Activated CD8-positive, alpha-beta T cell treated with anti-CD3 and anti-CD28 coated beads, Interleukin-2, amount 10 ng/mL, durations not matched to agents 7 days and 5 days (primary cell): ENCODE measurements around the gene C4orf50. TPM values are rescaled to one million over a fixed set of nuclear protein-coding genes. Genes with fewer than 3 reads are reported as not detected.

ENCODE experiments used
- ATAC-seq: fragments of 150-1000 bp; cut with Tn5 transposase; one replicate; pipeline ENCODE4 v1.10.0; 2021; ENCODE audit warnings: moderate library complexity
- CTCF ChIA-PET: fragments of 350-600 bp; sonication (Branson Sonifier 250); formaldehyde crosslinking; loops from one replicate; lab custom pipeline; 2021; ENCODE audit warnings: antibody characterized with exemption; lab: Charles Lee
- POLR2A ChIA-PET: fragments of 350-600 bp; sonication (Branson Sonifier 250); formaldehyde crosslinking; loops from one replicate; lab custom pipeline; 2021; ENCODE audit warnings: antibody characterized with exemption; lab: Charles Lee
- DNase-seq: peaks from one replicate; pipeline ENCODE4 v3.0.0-alpha.2; 2020
- H3K27ac Mint-ChIP-seq: one replicate; pipeline ENCODE4 v1.8.0; 2021; ENCODE audit warnings: mild to moderate bottlenecking, mixed read lengths
- H3K27me3 Mint-ChIP-seq: one replicate; pipeline ENCODE4 v1.8.0; 2021; ENCODE audit warnings: low read depth, mixed read lengths
- H3K36me3 Mint-ChIP-seq: one replicate; pipeline ENCODE4 v1.8.0; 2021; ENCODE audit warnings: low read depth, mixed read lengths
- H3K4me1 Mint-ChIP-seq: one replicate; pipeline ENCODE4 v1.8.0; 2021; ENCODE audit warnings: low read depth, mixed read lengths
- H3K4me3 Mint-ChIP-seq: one replicate; pipeline ENCODE4 v1.8.0; 2021; ENCODE audit warnings: mild to moderate bottlenecking, mixed read lengths
- H3K9me3 Mint-ChIP-seq: one replicate; pipeline ENCODE4 v1.8.0; 2022; ENCODE audit warnings: mixed read lengths; ENCODE audit not compliant: insufficient read depth
- total RNA-seq, 2 experiments: library from RNA; stranded (reverse); gene quantifications; one replicate each; pipeline ENCODE4 v1.2.3, GENCODE V29; 2021

C4orf50 gene
- total RNA-seq, 2 experiments from 2014 or later, result 0.13 to 0.24 TPM

- no peak for ATAC-seq
- Mint-ChIP-seq H3K36me3 (no peaks in the 10 kb centered on the region), H3K27me3 (peaks cover 57% of the 10 kb centered on the region), H3K4me1 (peaks cover 7% of the 10 kb centered on the region), H3K9me3 (peaks cover 4% of the 10 kb centered on the region), H3K4me3 (no peak overlapping the region), H3K27ac (no peak overlapping the region)
- ChIA-PET CTCF (interaction anchor here (1.1 kb wide), 1 partner anchor 111 kb away, joined by 3 read pairs; no protein-coding TSS in a partner anchor), POLR2A (no interaction called here)
- no peak for DNase-seq
Measured at GRCh38 chr4:5887011-5887360, 131.2 kb downstream of the C4orf50 start.

DNA sequence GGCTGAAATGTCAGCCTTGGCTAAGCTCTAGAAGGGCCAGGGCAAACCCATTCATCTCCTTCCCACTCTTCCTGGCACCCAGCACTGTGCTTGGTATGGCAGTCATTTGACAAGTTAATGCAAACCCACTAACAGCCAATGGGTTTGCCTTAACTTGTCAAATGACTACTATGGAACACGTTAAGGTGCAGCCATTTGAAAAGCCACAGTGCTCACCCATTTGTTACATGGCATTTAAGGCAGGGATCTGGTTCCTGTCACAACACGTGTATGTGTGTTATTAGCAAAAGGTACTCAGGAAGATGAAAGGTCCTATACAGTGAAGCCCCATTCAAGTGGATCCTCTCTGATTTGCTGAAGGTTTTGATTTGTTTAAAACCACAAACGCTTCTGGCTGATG lies 132.5 kb downstream of the C4orf50 start:
- peaks cover 7% of the 10 kb centered on the region for H3K4me1 Mint-ChIP-seq
- POLR2A ChIA-PET, result no interaction called here
- no peak overlapping the region for H3K4me3 Mint-ChIP-seq
- no peak overlapping the region for H3K27ac Mint-ChIP-seq
- CTCF ChIA-PET, result no interaction called here
- ATAC-seq, result no peak
- no peaks in the 10 kb centered on the region for H3K36me3 Mint-ChIP-seq
- DNase-seq, result no peak
- peaks cover 52% of the 10 kb centered on the region for H3K27me3 Mint-ChIP-seq
- H3K9me3 Mint-ChIP-seq, result no peaks in the 10 kb centered on the region

DNA sequence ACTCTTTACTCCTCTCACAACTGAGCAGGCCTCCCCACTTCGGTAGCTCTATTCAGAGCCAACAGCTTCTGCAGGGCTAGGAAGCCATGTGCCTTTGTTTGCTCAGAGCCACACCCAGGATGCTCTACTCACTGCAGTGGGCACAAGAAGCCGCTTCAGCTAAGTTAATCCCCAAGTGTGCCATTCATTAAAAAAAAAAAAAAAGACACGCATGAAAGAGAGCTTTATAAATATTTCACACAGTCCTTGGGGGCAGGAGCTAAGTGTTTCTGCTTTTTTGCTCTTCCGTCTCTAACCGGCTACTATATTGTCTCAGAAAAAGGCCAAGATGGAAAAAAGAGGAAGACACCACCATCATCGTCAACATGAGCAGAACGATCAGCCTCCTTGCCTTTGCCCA lies 133.4 kb downstream of the C4orf50 start:
- Mint-ChIP-seq H3K27me3 (peaks cover 51% of the 10 kb centered on the region), H3K36me3 (no peaks in the 10 kb centered on the region), H3K9me3 (no peaks in the 10 kb centered on the region), H3K27ac (no peak overlapping the region), H3K4me1 (peaks cover 7% of the 10 kb centered on the region), H3K4me3 (no peak overlapping the region)
- ATAC-seq (no peak), DNase-seq (no peak)
- POLR2A ChIA-PET, result no interaction called here
- CTCF ChIA-PET, result no interaction called here

GRCh38 chr4:5883916-5884315 lies 134.3 kb downstream of the C4orf50 start:
- ATAC-seq (no peak), DNase-seq (no peak)
- Mint-ChIP-seq H3K27ac (no peak overlapping the region), H3K4me1 (peaks cover 6% of the 10 kb centered on the region), H3K27me3 (peaks cover 45% of the 10 kb centered on the region), H3K9me3 (no peaks in the 10 kb centered on the region), H3K36me3 (no peaks in the 10 kb centered on the region), H3K4me3 (no peak overlapping the region)
- POLR2A ChIA-PET, result no interaction called here
- CTCF ChIA-PET, result no interaction called here

- H3K4me3 Mint-ChIP-seq, result no peak overlapping the region
- DNase-seq (no peak), ATAC-seq (no peak)
- ChIA-PET POLR2A (no interaction called here), CTCF (no interaction called here)
- no peaks in the 10 kb centered on the region for H3K36me3 Mint-ChIP-seq
- H3K9me3 Mint-ChIP-seq, result no peaks in the 10 kb centered on the region
- peaks cover 42% of the 10 kb centered on the region for H3K27me3 Mint-ChIP-seq
- H3K27ac Mint-ChIP-seq, result no peak overlapping the region
- peaks cover 4% of the 10 kb centered on the region for H3K4me1 Mint-ChIP-seq
Measured at GRCh38 chr4:5882947-5883346, 135.3 kb downstream of the C4orf50 start.

- DNase-seq (no peak), ATAC-seq (no peak)
- CTCF ChIA-PET, result interaction anchor here (1.0 kb wide), 1 partner anchor 11 kb away, joined by 3 read pairs; no protein-coding TSS in a partner anchor
- Mint-ChIP-seq H3K4me3 (no peak overlapping the region), H3K4me1 (no peaks in the 10 kb centered on the region), H3K36me3 (no peaks in the 10 kb centered on the region), H3K9me3 (no peaks in the 10 kb centered on the region), H3K27ac (no peak overlapping the region), H3K27me3 (peaks cover 31% of the 10 kb centered on the region)
- POLR2A ChIA-PET, result no interaction called here
Measured at GRCh38 chr4:5881340-5881739, 136.9 kb downstream of the C4orf50 start.

- H3K9me3 Mint-ChIP-seq, result no peaks in the 10 kb centered on the region
- H3K36me3 Mint-ChIP-seq, result no peaks in the 10 kb centered on the region
- POLR2A ChIA-PET, result no interaction called here
- H3K27me3 Mint-ChIP-seq, result peaks cover 20% of the 10 kb centered on the region
- CTCF ChIA-PET, result no interaction called here
- ATAC-seq, result no peak
- H3K4me1 Mint-ChIP-seq, result no peaks in the 10 kb centered on the region
- no peak overlapping the region for H3K27ac Mint-ChIP-seq
- H3K4me3 Mint-ChIP-seq, result no peak overlapping the region
- no peak for DNase-seq
Measured at GRCh38 chr4:5878359-5878758, 139.9 kb downstream of the C4orf50 start.

DNA sequence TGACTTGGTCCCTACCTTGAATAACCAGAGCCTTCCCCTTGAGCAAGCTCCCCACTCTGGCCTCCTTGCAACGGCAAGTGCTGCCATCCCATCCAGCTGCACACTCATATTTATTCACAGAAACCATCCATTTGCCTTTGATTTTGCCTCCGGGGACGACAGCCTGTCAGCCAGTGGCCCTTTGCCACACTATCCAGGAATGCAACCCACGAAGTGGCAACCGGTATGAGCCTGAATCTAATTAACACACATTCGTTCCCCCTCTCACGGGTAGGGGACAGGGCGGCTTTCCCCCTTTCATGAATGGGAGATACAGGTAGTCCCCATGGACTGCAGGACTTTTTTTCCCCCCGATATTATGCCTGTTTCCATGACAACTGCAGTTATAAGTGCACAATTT lies 140.8 kb downstream of the C4orf50 start:
- Mint-ChIP-seq H3K27ac (no peak overlapping the region), H3K27me3 (peaks cover 16% of the 10 kb centered on the region), H3K9me3 (no peaks in the 10 kb centered on the region), H3K36me3 (no peaks in the 10 kb centered on the region), H3K4me3 (no peak overlapping the region), H3K4me1 (no peaks in the 10 kb centered on the region)
- ChIA-PET CTCF (no interaction called here), POLR2A (no interaction called here)
- ATAC-seq, result no peak
- DNase-seq, result no peak

GRCh38 chr4:5874811-5875449 lies 143.3 kb downstream of the C4orf50 start:
- ChIA-PET POLR2A (no interaction called here), CTCF (no interaction called here)
- Mint-ChIP-seq H3K36me3 (no peaks in the 10 kb centered on the region), H3K27me3 (peaks cover 11% of the 10 kb centered on the region), H3K4me1 (peaks cover 9% of the 10 kb centered on the region), H3K9me3 (peaks cover 3% of the 10 kb centered on the region), H3K4me3 (no peak overlapping the region), H3K27ac (no peak overlapping the region)
- no peak for ATAC-seq
- DNase-seq, result no peak

- ATAC-seq (no peak), DNase-seq (no peak)
- H3K9me3 Mint-ChIP-seq, result peaks cover 3% of the 10 kb centered on the region
- POLR2A ChIA-PET, result no interaction called here
- H3K27me3 Mint-ChIP-seq, result peaks cover 13% of the 10 kb centered on the region
- no peak overlapping the region for H3K4me3 Mint-ChIP-seq
- H3K4me1 Mint-ChIP-seq, result peaks cover 25% of the 10 kb centered on the region
- CTCF ChIA-PET, result interaction anchor here (1.2 to 1.4 kb wide), 2 partner anchors 10 to 46 kb away, joined by 3 read pairs; no protein-coding TSS in a partner anchor
- H3K36me3 Mint-ChIP-seq, result no peaks in the 10 kb centered on the region
- no peak overlapping the region for H3K27ac Mint-ChIP-seq
Measured at GRCh38 chr4:5870701-5871100, 147.5 kb downstream of the C4orf50 start.

GRCh38 chr4:5869966-5870619 lies 148.1 kb downstream of the C4orf50 start:
- ChIA-PET CTCF (interaction anchor here (1.2 to 1.4 kb wide), 2 partner anchors 11 to 46 kb away, joined by 3 read pairs; no protein-coding TSS in a partner anchor), POLR2A (no interaction called here)
- Mint-ChIP-seq H3K9me3 (peaks cover 3% of the 10 kb centered on the region), H3K27ac (no peak overlapping the region), H3K4me1 (peaks cover 27% of the 10 kb centered on the region), H3K4me3 (no peak overlapping the region), H3K36me3 (no peaks in the 10 kb centered on the region), H3K27me3 (peaks cover 13% of the 10 kb centered on the region)
- no peak for ATAC-seq
- no peak for DNase-seq

GRCh38 chr4:5867866-5868265 lies 150.4 kb downstream of the C4orf50 start:
- POLR2A ChIA-PET, result no interaction called here
- H3K36me3 Mint-ChIP-seq, result no peaks in the 10 kb centered on the region
- no peak overlapping the region for H3K4me3 Mint-ChIP-seq
- CTCF ChIA-PET, result no interaction called here
- no peak for DNase-seq
- H3K4me1 Mint-ChIP-seq, result peaks cover 43% of the 10 kb centered on the region
- no peak overlapping the region for H3K27ac Mint-ChIP-seq
- peaks cover 3% of the 10 kb centered on the region for H3K9me3 Mint-ChIP-seq
- peaks cover 8% of the 10 kb centered on the region for H3K27me3 Mint-ChIP-seq
- no peak for ATAC-seq
